GM19395 (cell line): Measurements from ENCODE around the gene SLC51B.
"Not testable (repeated sequence)": the region's sequence is repeated elsewhere in the genome, so short reads cannot be mapped to it uniquely, and the experiment has no call there.

ENCODE experiments used
- ATAC-seq: cut with Tn5 transposase; IDR thresholded peaks from one replicate; pipeline ENCODE4 v1.9.1; 2021; ENCODE audit warnings: mild to moderate bottlenecking, moderate library complexity; ENCODE audit not compliant: unreplicated experiment

The SLC51B gene

DNA sequence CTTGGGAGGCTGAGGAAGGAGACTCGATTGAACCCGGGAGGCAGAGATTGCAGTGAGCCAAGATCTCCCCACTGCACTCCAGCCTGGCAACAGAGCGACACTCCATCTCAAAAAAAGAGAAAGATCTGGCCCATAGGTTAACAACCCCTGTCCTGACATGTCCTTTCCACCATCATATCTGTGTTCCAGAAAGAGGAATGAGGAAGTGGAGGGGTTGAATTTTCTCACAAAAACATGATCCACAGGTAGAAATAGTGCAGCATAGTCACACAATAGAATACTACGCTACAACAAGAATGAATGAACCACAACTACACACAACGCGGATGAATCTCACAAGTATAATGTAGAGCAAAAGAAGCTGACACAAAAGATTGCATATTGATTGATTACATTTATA lies 4.7 kb upstream of the SLC51B start:
- ATAC-seq = no peak

DNA sequence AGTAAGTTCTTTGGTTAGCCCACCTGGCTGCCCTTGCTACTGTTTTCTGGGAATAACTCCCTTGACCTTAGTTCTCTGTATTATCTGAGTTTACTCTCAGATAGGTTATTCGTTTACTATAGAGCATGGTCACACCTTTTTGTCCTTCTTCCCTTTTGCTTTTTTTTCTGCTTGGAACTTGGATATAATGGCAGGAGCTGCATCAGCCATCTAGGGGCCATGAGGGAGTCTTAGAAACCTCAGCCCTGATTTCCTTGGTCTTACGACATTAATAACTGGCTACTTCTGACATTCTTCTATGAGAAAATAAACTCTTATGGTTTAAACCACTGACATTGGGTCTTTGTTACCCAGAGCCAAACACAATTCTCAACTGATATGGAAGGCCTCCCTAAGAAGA lies 3.4 kb upstream of the SLC51B start:
- ATAC-seq = no peak

DNA sequence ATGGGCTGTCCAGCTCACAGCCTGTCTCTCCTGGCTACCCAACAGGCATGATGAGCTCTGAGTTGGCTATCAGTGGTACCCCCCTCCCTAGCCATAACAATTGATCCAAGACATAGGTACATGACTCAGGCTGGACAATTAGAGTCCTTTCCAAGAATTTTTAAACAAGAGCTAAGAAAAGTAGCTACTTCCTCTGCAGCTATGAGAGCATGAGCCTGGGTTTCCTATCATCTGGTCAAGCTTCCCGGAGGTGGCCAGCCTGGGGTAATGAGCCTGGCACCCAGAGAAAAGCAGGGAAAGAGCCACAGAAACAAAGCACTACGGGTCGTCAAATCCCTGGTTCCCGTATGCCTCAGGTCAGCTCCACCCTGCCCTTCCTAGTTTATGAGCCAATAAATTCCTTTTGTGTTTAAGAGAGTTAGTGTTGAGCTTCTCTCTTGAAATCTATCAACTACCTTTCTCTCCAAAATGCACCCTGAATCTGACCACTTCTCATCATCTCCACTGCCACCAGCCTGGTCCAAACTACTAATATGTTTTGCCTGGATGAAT lies 2.3 kb upstream of the SLC51B start:
- ATAC-seq = no peak

DNA sequence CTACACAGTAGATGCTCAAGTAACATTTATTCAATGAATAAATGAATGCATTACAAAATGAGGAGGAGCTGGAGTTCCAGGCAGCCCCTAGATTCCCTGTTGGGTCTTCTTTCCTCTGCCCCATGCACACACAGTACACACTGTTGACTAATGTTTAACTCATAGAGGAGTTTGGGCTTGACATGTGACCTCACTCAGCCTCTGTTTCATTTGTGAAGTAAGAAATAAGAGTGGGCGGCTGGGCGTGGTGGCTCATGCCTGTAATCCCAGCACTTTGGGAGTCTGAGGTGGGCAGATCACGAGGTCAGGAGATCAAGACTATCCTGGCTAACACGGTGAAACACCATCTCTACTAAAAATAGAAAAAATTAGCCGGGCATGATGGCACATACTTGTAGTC lies 969 bp upstream of the SLC51B start:
- ATAC-seq = not testable (repeated sequence)

DNA sequence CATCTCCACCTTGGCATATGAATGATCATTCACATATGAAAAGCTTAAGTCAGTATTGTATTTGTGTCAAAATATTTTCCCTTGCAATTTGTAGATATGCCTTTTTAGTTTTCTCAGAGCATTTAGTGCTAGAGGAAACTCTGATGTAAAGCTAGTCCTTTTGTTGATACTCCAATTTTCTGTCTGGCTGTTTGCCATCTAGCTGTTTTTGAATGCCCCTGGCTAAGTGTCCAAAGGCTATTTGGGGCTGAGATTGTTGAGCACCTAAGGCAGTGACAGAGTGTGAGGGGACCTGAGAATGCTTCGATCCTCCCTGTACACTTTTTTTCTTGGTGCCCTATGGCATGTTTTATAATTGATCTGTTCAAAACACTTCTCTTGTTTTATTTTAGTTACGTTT lies 3.1 kb downstream of the SLC51B start:
- no peak for ATAC-seq

DNA sequence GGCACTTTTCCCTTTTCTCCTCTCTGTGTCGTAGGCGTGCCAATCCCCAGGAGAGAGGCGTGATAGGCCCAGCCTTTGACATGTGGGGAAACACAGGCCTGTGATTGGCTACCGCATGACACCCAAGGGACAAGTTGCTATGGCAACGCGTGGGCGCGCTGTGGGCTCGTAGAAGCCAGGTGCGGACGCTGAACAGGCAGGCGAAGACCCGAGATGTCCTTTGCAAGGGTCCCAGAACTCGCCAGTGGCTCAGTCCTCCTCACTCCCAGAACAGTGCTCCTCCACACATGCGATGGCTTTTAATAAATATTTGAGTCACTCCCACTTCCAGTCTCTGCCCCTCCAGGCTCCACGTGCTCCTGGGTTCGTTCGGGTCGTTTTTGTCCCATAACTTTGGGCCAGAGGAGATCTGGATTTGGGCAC lies 4.2 kb downstream of the SLC51B start:
- ATAC-seq = peak; percentile 90

DNA sequence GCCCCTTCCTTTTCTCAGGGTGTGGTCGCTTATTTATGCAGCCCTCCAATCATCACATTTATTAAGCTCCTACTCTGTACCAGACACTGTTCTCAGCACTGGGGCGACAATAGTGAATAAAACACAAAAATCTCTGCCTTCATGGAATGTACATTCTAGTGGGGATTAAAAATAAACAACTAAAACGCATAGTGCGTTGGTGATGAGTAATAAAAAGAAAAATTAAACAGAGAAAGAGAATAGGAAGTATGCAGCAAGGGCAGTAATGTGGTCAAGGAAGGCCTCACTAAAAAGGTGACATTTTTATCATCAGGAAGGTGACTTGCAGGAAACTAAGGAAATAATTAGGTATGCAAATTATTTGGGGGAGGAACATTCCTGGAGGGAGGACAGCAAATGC lies 5.1 kb downstream of the SLC51B start:
- no peak for ATAC-seq

DNA sequence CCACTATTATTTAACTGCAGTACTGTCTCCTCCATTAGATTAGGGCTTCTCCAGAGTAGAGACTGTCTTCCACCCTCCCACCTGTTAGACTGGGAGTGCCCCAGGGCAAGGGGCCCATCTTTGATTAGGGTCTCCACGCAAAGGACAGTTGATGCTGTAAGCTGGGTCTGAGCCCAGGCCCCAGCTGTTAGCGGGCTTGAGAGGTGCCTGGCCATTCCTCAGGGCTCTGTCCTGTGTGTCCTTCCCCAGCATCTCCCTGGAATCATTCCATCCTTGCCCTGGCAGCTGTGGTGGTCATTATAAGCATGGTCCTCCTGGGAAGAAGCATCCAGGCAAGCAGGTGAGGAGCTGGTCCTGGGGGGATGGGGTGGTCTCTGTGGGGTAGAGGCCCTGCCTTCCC lies 6.1 kb downstream of the SLC51B start:
- ATAC-seq = no peak

DNA sequence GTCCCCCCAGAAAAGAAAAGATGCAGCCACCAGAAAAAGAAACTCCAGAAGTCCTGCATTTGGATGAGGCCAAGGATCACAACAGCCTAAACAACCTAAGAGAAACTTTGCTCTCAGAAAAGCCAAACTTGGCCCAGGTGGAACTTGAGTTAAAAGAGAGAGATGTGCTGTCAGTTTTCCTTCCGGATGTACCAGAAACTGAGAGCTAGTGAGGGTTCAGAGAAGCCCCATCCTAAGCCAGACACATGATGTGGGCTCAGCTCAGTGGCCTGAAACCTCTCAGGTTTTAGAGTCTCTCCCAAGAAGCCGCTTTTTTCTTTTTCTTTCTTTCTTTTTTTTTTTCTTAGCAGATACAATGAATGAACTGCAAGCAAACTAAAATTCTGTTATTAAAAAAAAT lies 7.8 kb downstream of the SLC51B start:
- ATAC-seq = no peak

DNA sequence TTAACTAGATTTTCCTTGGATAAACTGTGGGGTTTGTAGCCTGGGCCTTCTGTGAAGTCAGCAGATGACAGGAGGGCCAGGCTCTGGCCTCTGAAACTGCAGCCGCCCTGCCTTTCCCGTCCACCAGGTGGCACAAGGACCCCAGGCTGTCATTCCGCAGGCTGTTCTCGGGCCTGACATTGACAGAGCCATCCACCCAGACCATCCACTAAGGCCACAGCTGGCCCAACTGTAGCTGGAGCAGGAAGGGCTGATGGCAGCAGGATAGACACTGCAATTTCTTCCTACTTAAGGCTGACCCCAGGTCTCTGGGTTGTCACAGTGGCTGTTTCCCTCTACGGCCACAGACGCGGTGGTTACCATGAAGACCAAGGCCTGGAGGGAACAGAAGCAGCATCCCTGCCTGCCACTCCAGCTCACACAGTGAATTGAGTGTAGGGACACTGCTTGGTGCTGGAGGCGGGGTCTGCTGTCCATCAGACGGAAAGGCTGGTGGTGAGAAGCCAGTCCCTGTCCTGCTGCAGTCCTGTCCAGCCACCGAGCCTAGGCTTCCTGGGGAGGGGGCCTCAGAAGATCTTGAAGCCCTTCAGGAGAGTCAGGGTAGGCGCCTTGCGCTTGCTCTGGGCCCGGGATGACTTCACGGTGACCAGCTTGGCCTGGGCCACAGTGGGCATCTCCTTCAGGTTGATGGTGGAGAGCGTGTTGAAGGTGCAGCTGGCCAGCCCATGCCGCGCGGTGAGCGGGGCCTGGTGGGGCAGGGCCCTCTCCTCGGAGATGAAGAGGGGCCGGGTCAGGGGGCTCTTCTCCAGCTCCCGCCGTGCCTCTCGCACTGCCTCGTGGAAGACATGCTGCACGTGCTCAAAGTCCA lies 9.4 kb downstream of the SLC51B start:
- ATAC-seq = no peak

DNA sequence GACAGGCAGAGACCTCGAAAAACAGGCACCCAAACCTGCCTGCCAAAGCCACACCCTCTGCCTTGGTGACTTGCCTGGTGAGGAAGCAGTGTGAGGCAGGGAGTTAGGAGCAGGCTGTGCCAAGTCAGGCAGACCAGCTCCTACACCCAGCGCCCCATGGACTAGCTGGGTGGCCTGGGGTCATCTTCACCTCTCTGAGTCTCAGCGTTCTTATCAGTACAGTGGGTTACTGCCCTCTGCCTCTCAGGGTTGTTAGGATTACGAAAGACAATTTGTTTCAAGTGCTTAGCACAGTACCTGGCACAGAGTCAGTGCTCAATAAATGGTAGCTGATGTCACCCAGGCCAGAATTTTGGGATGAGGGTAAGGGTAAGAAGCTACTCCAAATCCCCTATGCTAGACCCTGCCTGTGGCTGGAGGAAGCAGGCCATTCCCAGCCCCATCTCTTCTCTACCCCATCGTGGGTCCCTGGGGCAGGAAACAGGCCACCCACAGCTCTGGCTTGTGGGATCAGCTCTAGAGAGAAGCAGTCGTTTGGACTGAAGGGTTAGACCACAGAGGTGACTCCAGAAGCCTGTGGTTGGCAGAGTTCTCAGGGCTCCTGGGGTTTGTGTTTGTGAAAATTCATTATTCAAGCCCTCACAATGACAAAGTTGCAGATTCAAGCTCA lies 10.1 kb downstream of the SLC51B start:
- no peak for ATAC-seq

DNA sequence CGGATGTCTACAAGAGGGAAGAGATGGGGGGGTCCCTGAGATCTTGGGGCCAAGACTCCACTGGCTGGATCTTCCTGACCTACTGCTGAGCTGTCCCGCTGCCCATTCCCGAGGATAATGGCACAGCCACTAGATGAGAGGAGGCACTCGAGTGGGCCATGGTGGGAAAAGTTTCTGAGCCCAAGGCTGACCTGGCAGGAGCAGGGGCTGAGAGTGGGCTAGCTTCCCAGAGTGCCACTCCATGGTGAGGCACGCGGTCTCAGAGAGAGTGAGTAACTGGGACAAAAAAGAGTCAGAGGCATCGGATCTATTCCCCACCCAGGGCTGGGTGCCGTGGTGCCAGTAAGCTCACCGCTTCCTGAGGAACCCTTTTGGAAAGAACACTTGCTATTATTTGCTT lies 10.9 kb downstream of the SLC51B start:
- no peak for ATAC-seq

DNA sequence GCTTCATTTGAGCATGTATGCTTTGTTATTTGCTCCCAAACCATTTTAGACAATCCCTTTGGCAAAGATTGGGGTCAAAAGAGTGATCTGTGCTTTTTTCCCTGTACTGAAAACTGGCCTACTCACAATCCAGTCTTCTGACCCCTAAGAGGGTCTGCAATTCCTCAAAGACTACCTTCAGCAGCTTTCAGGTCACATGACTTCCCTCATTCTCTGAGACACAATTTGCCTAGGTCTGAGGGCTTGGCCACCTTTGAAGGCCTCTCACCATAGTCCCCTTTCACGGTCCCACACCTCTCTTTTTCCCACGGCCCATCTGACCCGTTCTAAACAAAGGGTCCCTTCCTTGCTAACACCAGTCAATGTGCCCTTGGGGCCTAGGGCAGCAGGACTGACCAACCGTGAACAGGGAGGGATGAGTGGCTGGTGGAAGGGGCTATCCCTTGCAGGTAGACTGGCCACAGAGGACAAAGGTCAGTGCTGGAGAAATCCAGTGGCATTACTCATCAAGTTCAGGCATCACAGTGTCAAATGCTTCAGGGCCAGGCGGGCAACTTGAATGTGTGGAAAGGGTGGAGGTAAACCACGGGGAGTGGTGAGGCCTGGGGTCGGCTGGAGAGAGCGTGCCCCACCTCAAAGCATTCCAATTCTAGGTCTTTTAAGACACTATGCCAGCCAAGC lies 11.8 kb downstream of the SLC51B start:
- ATAC-seq = no peak

DNA sequence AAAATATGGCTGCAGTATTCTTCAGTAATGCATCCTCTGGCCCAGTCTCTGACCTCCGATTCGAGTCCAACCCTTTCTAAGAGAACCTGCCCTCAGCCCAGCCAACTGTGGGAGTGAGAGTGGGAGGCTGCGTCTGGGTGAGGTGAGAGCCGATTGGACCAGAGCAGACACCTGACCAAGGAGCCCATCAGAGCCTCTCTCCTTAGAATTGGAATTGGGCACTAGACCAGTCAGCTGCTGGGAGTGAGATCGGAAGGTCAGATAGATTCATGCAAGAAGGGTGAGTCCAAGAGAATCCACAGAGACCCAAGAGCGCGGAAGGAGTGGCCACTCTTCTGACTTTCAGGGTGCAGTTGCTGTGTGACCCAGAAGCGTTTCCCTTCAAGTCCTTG lies 12.4 kb downstream of the SLC51B start:
- ATAC-seq = no peak

DNA sequence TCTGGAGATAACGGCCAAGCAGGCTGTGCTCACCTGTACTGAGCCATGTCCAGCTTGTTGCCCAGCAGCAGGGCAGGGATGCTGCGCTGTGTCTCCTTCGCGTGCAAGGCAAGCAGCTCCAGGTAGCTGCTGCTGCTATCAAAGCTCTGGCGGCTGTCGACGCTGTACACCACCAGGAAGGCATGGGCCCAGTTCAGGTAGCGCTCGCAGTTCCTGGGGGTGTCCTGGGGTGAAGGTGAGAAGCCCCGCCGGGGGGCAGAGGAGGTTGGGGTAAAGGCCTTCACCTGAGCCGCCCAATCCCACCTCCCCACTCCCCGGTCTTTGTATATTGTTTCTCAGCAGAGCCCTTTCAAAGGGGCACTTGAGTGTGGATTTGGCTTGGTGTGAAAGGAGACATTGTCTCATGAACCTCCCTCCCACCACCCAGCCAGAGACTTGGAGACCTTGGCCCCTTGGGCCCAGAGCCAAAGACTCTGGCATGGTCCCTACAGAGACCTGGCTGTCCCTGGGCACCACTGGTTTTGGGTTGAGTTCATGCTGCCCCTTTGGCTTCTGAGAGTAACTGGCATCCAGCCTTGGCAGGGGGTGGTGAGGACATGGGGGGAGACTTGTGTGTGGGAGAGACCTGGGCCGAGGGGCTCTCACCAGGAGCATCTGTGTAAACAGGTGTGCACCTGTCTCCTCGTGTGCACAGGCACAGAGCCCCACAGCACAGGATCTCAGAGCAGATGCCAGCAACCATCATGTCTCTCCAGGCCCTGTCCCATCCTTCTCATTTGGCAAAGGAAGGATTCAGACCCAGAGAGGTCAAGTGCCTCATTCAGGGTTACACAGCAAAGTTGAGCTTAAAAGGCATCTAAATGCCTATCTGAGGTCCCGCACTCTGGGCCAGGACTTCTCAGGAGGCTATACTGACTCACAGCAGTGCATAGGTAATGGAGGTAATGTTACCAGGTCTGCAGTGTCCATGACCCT lies 13.5 kb downstream of the SLC51B start:
- no peak for ATAC-seq

DNA sequence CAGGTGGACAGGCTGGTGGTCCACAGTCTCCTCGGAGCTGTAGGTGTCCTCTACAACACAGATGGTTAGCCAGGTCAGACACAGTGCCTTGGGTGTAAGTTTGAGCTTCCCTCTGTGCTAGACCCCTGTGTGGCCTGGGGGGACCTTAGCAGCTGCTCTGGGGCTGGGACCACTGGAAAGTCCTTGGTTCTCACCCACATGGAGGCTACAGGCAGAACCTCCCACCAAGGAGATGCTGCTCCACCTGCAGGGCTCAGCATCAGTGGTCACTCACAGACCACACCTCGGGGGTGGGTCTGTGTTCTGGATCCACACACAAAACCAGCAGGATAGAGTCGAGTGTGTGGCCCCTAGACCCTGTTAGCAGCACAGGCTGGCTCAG lies 14.2 kb downstream of the SLC51B start:
- ATAC-seq = no peak

DNA sequence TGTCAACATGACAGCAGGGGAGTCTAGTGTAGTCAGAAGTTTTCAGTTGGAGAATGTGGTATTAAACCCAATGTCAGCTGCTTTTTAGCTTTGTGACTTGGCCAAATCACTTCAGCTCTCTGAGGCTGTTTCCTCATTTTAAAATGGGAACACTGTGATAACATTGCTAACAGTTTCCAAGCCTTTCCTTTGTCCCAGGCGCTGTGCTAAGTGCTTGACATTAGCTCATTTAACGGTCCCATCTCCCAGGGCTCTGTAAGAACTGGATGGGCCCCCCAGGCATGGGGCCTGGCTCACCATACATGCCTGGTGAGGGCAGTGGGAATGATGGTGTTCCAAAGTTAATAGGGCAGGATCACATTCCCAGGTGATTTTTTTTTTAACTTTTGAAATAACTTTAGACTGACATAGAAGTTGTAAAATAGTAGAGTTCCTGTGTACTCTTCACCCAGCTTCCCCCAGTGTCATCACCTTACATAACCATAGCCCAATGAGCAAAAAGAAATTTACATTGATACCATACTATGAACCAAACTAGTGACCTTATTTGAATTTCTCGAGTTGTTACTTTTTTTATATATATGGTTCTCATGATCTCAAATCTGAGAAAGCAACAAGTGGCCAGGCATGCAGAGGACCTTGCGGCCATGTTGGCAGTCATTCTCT lies 14.9 kb downstream of the SLC51B start:
- no peak for ATAC-seq

DNA sequence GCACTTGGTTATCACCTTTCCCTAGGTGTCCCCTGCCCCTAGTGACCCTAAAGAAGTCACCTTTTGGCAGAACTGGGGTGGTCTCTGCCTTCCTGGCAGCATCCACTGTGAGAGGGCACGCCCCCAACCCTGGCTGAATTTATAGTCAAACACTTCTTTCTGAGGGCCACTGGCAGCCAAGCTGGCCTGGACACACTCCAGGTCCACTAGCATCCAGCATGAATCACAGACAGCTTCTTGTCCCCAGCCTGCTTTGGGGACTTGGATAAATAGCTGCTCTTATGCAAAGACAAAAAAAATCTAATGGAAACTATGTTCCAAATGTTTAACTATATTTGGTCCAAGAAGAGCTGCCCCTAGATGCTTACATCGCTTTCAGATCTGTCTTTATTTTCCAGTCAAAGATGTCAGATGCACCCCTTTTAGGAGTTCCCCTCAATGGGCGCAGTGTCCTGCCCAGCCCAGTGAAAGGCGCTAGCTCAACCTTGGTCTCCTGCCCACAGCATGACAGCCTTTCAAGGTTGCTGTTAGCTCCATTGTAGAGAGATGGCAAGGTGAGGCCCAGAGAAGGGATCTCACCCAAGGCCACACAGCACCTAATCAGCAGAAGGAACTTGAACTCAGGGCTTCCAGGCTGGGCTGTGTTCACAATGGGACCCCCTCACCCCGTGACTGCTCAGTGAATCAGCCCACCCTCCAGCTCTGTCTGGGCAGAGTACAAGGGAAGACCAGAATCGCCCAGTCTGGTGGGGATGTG lies 15.6 kb downstream of the SLC51B start:
- no peak for ATAC-seq

DNA sequence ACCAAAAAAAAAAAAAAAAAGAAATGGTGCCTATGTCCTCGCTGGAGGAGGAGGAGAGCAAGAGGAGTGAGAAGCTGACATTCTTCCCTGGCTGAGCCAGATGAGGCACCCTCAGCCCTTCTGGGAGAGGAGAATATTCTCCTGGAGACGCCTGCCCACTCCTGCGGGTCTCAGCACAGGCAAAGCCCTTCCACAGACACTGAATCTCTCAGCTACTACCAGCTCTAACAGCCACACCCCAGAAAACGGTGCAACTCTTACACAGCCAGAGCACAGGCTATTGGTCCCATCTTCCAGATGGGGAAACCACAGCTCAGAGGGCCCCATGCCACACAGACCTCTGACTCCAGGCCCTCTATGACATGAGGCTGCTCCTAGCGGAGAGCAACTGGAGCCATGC lies 16.9 kb downstream of the SLC51B start:
- no peak for ATAC-seq
